HG03060 (cell line): ENCODE data around the gene JUND.

Experiments
- ATAC-seq: cut with Tn5 transposase; IDR thresholded peaks from one replicate; pipeline ENCODE4 v1.9.1; 2021; ENCODE audit warnings: low read depth, moderate number of reproducible peaks; ENCODE audit not compliant: unreplicated experiment

JUND gene

DNA sequence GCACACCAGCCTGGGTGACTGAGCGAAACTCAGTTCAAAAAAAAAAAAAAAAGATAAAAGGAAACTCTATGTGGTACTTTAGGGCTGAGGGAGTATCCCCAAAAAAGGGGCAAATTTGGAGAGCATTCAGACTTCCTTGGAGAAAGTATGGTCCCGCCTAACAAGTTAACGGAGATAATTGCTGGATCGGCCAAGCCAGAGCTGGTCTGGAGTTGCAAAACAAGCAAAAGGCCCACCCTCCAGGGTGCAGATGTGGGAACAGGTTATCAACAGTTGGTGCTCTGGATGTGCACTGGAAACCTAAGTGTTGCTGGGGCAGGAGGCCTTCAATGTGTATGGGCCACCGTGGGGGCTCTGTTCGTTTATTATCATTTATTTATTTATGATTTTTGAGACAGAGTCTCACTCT, 10.0 kb downstream of the JUND start:
- ATAC-seq, result no peak

DNA sequence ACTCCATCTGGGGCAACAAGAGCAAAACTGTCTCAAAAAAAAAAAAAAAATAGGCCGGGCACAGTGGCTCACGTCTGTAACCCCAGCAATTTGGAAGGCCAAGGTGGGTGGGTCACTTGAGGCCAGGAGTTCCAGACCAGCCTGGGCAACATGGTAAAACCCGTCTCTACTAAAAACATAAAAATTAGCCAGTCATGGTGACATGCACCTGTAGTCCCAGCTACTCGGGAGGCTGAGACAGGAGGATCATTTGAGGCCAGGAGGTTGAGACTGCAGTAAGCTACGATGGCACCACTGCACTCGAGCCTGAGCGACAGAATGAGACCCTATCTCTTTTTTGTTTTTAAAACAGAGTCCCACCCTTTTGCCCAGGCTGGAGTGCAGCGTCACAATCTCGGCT, 11.1 kb downstream of the JUND start:
- no peak for ATAC-seq

DNA sequence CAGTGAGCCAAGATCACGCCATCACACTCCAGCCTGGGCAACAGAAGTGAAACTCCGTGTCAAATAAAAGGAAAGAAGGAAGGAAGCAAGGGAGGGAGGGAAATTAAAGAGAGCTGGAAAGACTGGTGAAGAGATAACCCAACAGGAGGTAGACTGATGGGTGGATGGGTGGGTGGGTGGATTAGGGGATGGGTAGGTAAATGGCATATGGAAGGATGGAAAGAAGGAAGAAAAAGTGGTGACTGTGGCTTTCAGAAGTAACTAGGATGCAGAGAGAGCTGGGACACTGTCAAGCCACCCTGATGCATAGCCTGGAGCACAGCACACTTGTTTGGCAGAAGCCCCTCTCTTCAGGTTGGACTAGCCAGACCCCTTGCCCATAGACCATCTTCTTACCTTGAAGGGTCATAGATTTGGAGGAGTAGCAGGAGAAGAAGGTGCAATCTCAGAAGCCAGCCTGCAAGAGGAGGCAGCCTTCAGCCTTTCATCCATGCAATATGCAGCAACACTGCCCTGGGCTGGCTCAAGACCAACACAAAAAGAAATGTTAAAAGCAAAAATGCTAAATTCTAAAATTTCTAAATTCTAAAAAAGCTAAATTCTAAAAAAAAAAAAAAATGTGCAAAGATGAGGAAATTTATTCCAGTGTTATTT, 12.2 kb downstream of the JUND start:
- no peak for ATAC-seq

DNA sequence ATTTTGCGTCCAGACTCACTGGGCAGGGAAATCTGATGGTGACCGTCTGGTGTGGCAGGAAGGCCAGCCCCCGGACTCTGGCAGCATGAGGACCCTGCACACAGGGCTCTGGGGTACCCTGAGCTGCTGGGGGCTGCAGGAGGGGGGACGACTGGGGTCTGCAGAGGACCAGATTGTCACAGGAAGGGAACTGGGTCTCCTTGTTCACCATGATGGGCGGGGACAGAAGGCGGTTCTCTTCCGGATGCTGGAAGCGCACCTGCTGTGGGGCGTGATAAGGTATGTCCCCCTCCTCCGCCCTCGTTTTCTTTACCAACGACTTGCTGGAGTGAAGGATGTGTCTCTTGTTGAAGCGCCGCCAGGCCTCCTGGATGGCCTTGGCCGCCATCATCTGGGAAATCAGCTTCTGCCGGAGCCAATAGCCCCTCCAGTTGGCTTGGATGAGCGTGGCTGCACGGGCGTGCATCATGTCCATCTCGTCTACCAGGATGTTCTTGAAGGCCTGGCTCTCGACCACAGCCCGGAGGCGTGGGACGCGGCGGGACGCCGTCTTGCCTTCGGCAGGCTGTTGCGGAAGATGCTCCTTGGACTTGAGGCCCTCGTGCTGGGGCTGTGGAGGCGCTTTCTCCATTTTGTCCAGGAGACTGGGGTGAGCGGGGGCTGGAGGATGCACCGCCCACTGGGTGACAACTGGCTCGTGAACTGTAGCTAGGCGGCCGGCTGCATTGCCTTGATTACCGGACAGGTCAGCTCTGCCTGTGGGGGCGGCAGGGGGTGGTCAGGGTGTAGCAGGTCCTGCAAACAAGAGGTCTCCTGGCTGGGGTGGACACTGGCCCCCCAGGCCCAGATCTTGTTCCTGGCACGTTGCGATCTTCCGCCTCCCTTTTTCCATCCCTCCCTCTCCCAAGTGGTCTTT, 14.4 kb downstream of the JUND start:
- no peak for ATAC-seq

DNA sequence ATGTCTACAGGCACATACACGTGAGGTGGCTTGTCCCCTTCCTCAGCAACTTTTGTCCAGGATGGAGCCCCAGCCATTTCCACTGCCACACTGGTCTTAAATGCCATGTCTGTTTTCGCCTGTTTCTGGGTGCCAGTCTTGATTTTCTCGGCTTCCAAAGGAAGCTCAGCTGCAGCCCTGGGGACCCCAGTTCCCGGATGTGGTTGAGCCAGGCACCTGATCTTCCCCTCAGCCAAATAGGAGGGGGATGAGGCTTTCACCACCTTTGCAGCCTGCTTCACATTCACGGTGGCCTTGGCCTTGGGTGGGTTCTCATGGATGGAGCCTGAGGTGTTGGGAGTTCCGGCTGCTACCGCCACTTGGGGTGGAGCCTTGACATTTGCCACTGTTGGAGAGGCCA, 15.8 kb downstream of the JUND start:
- ATAC-seq, result no peak

DNA sequence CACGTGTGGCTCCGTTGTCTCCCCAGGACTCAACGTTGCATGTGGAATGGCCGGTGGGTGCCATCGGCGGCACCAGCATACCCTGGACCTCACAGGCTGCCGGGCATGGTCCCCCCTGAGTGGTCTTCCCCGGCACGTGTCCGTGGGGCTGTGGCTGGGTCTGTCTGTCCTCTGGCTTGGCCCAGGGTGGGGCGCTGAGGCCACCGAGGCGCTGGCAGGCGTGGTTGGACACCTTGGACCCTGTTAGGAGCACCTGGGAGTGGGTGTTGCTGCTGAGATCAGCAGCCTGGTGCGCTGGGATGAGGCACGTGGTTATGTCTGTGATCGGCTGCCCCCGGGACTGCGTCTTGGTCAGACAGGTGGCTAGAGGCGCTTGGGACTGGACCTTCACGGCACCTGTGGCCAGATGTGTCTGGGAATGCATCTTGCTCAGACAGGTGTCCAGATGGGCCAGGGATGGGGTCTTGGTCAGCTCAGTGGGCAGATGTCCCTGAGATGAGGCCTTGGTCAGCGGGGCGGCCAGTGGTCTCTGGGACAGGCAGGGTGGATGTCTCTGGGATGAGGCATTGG, 16.4 kb downstream of the JUND start:
- ATAC-seq, result no peak

DNA sequence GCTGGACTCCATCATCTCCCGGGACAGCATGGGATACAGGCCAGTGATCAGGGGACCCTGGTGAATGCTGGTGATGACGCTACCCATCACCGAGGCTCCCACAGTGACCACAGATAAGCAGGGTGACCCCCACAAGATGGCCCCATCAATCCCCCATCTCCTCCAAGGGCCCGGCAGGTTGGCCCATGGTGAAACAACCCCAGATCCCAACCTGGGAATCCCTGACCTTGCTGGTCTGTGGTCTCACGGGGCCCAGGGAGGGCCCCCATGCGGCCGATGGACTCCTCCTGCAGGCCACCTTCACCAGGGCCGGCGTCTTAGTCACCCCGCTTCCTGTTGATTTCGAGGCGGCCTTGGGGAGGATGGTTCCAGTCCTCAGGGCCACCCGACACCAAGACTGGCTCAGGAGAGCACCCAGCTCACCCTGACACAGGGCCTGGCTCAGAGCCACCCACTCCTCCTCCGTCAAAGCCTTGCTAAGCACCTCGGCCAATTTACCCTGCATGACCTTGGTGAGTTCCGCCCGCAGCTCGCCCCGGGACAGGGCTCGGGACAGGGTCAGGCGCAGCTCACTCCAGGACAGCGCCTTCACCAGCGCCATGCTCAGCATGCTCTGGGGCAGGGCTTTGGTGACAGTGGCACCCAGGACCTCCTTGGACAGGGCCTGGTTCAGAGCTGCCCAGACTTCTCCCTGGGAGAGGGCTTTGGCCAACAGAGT, 17.1 kb downstream of the JUND start:
- ATAC-seq, result no peak

DNA sequence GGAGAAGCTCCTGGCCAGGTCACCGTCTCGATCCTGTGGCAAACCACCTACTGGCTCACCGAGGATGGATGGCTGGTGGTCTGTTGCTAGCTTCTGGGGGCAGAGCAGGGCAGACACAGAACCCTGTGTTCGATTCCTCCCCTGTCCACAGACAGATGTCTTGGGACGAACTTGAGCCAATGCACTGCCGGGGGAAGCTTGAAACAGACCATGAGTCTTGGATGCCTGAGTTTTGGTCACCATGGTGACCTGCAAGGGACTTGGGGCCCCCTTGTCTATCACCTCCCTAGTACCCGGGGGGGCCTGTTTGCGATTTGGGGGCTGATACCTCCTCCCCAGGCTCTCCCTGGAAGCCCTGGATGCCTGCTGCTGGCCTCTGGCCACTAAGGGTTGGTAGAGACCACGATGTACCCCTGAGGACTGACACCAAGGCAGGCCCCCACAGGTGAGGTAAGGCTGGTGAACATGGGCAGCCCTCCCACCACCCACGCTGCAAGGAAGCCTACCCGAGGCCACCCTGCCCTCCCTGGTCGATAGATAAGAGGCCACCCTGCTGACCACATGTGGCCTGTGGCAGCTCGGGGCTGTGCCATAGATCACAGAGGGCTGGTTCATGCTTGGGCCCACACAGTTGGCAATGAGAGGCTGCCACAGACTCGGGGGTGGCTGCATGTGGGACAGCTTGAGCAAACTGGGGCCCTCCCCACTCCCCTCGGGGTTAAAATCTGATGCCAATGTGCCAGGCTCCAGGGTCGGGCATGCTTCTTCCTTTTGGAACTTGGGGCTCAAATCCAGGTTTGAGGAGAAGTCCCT, 17.9 kb downstream of the JUND start:
- no peak for ATAC-seq

DNA sequence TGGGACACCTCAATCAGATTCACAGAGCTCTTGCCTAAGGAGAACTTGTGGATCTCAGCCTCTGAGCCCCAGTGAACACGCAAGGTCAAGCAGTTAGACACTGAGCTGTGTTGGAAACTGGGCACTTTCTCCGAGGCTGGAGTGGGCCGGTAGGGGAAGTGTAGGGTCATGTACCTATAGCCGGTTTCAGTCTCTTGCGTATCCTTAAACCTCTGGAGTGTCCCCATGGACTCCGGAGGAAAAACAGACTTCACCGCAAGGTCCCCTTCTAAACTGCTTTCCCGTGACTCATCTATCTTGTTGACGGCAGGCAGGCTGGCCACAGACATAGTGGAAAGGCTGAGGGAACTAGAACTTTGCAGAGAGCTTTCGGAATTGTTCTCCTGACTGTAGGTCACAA, 18.5 kb downstream of the JUND start:
- ATAC-seq, result no peak

DNA sequence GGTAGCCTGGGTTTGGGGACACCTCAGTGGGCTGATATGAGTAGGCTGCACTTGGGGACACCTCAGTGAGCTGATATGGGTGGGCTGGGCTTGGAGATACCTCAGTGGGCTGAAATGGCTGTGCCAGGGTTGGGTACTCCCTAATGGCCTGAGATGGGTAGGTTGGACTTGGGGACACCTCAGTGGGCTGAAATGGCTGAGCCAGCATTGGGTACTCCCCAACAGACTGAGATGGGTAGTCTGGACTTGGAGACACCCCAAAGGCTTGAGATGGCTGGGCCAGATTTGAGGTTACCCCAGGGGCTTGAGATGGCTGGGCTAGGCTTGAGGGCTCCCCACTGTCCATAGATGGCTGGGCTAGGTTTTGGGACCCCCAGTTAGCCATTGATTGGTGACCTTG, 19.3 kb downstream of the JUND start:
- ATAC-seq, result no peak

DNA sequence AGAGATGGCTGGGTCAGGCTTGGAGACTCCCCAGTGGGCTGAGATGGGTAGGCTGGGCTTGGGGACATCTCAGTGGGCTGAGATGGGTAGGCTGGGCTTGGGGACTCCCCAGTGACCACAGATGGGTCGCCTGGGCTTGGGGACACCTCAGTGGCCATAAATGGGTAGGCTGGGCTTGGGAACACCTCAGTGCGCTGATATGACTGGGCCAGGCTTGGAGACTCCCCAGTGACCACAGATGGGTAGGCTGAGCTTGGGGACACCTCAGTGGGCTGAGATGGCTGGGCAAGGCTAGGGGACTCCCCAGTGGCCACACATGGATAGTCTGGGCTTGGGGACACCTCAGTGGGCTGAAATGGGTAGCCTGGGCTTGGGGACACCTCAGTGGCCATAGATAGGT, 19.9 kb downstream of the JUND start:
- ATAC-seq, result no peak

DNA sequence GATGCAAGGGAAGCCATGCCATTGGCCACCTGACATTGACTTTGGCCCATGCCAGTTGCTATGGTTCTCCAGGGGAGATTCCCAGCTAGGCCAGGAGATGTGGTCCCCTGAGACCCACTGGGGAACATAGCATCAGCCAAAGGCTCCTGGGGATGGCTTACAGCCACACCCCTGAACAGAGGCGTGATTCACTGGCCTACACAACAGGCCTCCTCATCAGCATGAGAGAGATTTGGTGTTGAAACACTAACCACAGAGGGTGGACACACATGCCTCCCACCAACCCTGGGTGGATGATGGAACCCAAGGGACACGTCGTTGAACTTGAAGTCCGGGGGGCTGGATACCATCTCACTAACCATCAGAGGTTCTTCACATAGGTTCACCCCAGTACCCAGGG, 21.5 kb downstream of the JUND start:
- ATAC-seq, result no peak

DNA sequence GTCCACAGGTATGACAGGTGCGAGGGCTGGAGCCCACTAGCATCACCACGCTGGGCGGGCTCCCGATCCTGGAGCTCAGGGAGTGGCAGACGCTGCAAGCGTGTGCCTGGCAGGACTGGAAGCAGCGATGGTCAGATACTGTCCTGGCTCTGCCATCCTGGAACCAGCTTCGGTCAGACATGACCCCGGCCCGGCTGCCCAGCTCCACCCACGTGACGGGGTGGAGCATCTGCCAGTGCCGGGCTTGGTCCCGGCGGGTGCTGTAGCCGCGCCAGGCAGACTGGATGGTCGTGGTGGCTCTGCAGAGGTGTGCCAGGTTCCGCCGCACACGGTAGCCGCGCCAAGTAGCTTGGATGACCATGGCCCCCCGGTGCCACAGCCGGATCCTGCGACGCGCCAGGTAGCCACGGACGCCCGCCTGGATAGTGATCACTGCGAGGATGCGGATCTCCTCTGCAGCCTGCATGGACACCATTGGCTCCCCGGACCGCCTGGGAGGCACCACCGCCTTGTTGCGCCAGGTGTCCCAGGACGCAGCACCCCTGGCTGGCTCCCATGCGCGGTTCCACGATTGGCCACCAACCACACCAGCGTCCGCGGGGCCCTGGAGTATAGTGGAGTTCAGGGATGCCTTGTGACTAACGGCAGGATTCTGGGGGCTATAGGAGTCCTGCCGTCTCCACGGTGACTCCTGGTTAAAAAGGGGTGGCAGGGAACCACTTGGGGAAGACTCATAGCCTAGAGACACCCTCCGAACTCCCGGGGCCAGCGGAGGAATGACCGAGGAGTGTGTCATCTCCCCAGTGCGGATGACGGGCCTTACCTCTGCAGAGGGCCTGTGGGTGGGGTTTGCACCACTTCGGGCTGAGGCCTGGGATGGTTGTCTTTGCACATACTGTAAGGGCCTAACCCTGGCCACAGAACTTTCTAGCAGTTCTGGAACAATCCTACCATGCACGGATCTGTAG, 23.6 kb downstream of the JUND start:
- ATAC-seq, result no peak

DNA sequence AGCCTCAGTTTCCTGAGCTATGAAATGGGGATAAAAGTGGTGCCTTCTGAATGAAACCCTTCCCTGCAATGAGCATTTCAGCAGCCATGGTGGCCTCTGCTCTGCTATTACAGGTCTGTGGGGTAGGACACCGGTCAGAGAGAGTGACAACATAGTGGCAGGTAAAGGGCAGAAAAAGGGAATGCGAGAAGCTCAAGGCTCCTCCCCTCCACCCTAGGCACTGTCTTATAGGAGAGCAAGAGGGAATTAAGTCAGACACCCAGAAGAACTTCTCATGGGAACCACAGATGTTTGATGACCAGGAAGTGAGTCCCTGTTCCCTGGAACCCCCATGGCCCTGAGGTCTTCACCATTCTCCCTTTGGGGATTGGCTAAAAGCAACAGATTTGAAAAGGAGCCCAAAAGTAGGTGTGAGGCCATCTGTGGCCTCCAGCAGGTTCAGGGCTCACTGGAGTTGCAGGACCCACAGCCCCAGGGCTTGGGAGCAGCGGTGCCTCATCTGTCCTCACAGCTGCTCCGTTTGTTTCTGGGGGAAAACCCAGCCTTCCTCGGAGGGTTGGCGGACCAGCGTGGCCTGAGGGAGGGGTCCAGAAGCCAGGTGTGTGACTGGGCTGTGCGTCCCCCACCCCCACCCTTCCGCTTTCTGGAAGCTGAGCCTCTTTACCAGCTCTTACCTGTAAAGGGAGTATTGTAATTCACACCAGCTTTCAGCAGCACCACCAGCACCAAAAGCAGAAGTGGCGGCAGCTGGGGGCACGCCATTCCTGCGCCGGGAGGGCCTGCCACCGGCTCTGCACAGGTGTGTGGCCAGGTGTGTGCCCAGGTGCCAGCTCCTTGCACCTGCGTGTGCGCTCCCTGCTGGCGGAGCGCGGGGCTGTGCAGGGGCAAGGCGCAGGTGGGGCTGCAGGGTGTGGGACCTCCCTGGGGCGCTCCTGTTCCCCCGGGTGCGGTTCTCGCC, 26.6 kb downstream of the JUND start:
- no peak for ATAC-seq

DNA sequence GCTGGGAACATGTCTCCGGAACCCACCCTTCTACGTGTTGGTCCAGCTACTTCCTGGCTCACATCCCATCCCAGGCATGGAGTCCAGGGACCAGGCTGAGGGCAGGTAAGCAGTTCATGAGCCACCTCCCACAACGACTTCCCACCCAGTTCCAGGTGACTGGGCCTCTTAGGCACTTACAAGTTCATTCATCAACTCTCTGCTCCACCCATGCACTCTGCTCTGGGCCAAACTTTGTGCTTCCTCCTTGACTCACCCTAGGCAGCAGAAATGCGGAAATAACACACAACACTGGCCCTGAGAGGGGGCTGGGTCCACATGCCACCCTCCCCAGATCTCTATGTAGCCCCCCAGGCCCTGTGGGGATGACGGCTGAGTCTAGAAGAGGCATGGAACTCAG, 27.7 kb downstream of the JUND start:
- no peak for ATAC-seq

DNA sequence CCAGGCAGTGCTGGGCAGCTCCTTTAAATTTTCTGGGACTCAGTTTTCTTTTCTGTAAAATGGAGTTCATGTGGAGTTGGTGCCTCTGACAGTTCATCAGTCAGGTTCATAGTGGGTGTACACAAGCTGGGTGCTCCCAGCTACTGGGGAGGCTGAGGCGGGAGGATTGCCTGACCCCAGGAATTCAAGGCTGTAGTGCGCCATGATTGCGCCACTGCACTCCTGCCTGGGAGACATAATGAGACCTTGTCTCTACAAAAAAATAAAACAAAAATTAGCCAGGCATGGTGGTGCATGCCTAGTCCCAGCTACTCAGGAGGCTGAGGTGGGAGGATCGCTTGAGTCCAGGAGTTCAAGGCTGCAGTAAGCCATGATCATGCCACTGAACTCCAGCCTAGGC, 28.3 kb downstream of the JUND start:
- ATAC-seq, result no peak

DNA sequence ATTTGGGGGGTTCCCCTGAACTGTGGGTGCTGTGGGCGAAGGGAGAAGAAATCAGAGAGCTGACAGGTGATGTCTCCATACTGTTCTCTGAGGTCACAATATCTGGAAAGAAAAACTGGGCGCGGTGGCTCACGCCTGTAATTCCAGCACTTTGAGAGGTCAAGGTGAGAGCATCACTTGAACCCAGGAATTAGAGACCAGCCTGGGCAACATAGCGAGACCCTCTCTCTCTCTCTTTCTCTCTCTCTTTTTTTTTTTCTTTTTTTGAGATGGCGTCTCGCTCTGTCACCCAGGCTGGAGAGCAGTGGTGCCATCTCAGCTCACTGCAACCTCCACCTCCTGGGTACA, 29.1 kb downstream of the JUND start:
- ATAC-seq, result no peak
